NCI-H510A treated with DMSO at 0.1 percent for 48 hours (cell line): ENCODE measurements around the gene AGPS.
"Not testable (repeated sequence)": the region's sequence is repeated elsewhere in the genome, so short reads cannot be mapped to it uniquely, and the experiment has no call there.

Experiments used
- DNase-seq: peaks from one replicate; lab custom pipeline; 2025; lab: John Stamatoyannopoulos, UW

AGPS gene

DNA sequence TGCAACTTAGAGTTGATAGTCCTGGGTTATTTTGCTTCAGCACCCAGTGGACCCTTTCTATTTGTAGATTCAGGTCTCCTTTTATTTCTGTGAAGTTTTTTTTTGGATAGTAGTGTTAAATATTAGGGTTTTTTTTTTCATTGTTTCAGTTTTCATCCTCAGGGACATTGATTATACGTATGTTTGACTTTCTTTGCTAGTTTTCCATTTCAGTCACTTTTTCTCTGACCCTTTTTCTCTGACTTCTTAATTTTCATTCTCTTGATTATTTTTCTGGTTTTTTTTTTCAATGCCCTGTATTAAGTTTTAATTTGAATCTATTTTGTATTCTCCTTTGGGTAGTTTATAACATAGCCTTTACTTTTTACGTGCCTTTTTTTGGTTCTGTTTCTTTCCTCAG is 79.4 kb downstream of the AGPS start:
- no peak for DNase-seq

DNA sequence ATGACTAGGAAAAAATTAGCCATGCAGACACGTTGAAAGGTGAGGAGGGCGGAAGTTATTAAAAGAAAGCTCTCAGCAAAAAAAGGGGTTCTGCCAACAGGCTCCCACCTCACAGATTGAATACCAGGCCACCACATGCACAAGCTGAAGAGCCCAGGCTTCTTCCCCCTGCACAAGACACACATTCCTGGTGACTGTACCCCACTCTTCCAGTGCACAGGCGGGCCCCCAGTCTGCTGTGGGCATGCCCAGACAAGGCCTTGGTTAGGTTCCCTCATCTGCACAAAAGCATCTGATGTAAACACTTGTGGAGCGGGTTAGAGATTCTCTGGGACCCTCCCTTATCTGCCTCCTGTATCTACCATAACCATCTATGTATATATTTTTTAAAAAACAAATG is 81.7 kb downstream of the AGPS start:
- DNase-seq, result no peak

DNA sequence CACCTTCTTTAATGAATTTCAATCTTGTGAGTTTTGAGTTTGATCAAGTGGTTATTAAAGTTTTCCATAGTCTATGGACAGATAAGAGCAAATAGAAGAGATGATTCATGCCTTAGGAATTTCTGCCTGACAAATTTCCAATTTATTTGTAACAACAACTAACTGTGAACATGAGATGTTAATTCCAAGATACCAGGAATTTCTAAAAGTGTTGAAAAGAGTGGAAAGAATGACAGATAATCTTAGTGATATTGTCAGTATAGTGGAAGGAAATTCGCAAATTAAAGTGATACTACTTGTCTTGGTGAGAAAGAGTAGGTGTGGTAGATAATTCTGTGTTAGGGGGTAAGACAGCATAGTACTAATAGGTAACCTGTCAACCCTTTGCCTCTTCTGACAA is 82.4 kb downstream of the AGPS start:
- DNase-seq, result no peak

DNA sequence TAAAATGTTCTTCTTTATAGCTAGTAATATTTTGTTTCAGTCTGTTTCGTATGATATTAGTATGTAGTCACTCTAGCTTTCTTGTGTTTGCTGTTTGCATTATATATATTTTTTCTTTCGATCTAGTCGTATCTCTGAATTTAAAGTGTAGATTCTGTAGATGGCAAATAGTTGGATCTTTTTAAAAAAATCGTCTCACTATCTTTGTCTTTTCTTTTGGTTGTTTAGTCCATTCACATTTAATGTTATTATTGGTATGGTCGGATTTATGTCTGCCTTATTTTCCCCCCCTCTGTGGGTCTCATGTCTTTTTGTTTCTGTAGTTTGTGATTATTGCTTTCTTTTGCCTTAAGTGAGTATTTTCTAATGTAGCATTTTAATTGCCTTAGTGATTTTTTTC is 84.3 kb downstream of the AGPS start:
- DNase-seq, result no peak

DNA sequence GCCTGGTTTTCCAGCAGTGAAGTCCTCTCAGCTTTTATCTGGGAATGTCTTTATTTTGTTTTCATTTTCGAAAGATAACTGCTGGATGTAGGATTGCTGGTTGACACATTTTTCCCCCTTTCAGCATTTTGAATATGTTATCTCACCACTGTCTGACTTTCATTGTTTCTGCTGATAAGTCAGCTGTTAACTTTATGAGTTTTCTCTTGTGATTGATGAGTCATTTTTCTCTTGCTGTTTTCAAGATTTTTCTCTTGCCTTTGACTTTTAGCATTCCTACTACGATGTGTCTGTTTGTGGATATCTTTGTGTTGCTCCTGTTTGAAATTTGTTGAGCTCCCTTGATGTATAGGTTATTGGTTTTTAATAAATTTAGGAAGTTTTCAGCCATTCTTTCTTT is 85.5 kb downstream of the AGPS start:
- no peak for DNase-seq

DNA sequence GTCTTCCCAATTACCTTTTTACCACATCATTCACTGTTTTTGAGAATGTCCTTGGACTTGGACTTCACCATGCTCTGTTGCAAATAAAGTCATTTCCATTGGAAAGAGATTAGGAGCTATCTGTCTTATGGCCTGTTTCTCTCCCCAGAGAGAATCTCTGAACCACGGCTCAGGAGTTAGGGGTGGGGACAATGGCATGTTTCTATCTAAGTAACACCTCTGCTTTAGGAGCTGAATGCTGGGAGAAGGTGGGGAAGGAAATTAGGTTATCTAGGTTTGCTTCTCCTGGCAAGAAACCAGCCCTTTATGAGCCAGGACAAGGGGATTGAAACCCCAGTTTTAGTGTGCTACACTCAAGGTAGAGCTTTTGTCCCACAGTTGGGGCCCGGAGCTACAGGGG is 86.3 kb downstream of the AGPS start:
- DNase-seq, result no peak

DNA sequence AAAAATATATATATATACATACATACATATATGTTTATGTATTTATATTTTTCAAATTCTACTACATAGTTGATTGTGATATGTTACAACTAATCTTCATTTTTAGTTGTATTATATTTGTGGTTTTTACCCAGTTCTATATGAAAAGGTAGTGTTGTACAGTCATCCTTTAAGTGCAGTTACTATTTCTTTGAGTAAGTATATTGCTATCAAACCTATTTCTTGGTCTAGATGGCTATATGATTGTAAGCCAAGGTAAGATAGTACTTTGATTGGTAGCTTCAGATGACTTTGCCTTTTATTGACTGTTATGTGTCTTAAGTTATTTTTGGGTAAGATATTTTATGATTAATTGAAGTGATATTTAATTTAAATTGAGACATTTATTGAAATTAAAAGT is 89.6 kb downstream of the AGPS start:
- DNase-seq, result no peak

DNA sequence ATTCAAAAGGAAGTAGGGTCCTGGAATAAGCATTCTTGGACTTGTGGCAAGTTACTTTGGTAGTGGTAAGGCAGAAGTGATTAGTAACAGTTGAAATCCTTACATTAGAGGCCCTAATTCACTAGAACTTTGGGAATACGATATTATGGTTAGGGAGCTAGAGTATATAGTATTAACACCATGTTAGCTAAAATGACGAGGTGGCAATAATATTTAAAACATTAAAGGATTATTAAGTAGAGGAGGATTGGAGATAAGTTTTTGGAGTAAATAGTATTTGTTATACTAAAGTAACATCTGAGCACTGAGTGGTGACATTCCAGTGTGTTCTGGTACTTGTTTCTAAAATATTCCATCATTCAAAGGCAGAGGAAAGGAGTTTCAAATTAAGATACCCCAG is 91.0 kb downstream of the AGPS start:
- DNase-seq, result no peak

DNA sequence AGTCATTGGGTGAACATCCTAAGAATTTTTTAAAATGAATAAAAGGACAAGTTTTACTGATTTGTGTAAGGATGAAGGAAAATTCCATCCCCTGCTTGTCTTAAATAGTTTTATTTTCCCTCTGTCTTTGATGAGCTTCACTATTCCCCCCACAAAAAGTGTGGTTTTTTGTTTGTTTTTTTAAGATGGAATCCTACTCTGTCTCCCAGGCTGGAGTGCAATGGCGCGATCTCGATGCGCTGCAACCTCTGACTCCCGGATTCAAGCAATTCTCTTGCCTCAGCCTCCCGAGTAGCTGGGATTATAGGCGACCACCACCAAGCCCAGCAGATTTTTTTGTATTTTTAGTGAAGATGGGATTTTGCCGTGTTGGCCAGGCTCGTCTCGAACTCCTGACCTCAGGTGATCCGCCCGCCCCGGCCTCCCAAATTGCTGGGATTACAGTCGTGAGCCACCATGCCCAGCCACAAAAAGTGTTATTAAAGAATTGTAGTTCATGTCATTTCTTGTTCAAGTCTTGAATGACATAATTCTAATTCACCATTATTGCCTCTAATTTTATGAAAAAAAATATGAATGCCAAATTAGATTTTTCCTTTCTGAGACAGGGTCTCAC is 91.7 kb downstream of the AGPS start:
- no peak for DNase-seq

DNA sequence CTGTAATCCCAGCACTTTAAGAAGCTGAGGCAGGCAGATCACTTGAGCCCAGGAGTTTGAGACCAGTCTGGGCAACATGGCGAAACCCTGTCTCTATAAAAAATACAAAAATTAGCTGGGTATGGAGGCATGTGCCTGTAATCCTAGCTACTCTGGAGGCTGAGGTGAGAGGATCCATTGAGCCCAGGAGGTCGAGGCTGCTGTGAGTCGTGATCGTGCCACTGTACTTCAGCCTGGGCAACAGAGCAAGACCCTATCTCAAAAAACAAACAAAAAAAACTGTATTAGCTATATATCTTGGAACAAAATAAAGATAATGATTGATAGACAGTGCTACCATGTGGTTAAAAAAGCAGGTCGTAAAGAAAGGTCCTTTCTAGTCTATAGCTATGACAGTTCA is 93.1 kb downstream of the AGPS start:
- not testable (repeated sequence) for DNase-seq

DNA sequence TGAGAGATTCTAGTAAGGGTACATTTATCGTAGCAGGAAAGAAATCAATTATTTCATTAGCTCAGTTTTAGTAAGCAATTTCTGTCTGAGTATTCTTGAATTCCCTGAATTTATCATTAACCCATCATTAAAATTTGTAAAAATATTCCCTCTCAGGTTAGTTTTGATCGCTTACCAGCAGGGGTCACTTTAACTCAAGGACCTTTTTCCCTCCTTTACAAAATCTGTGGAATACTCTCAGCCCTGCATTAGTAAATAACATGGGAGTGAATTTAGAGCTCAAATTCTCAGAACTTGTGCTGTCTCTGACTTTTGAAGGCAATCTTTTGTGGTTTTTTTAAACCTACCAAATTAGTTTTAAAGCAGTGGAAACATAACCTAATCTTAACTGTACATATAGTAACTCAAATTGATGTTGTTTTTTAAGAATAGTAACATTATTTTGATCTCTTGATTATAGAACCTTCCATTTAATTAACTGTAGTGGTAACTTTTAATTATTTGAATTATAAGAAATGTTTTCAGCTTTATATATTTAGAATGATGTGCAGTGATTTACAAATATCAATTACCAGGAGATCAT is 97.2 kb downstream of the AGPS start:
- DNase-seq, result peak; percentile 24

DNA sequence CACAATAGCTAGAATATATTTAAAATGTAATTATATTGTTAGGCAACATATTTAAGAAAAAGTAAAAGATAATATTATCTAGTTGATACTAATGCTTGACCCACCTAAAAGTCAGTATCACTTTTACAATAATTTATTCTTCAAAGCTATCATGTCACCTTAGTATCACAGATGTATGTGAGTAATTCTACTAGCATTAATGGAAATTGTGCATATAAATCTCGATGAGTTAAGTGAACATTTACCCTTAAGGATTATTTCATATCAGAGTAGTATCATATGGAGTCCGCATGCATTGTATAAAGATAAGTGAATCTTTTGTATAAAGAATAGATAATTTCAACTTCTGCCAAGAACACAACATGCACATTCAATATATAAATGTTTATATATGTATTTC is 103.4 kb downstream of the AGPS start:
- no peak for DNase-seq

DNA sequence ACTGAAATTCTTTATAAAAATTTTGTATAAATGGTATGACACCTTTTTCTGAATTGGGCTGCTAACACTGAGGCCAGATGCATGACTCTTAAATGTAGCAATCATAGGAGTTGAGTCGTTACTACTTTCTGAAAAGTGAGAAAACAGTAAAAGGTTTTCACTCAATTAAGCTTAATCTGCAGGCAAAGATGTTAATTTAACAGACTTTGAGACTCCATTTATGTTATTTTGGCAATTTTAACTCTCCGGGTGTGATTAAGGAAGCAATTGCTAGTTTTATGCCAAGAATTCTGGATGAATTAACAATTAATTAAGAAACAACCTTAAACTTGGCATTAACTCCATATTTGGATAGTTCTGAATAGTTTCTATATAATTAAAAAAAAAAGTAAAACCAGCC is 104.3 kb downstream of the AGPS start:
- DNase-seq, result no peak

DNA sequence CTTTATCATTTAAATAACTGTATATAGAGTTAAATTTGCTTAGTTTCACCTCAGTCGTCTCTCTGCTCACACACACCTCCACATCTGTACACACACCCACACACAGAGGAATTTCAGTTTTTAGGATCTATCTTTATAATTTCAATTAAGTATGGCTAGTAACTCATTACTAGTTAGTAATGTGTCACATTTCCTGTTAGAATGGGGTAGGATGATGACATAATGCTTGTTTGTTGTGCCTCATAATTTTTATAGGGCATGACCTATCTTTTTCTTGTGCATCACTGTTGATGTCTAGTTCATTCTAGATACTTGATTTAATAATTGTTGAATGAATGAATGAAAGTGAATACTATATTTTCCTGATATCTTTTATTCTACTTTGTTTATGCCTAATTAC is 108.6 kb downstream of the AGPS start:
- no peak for DNase-seq

DNA sequence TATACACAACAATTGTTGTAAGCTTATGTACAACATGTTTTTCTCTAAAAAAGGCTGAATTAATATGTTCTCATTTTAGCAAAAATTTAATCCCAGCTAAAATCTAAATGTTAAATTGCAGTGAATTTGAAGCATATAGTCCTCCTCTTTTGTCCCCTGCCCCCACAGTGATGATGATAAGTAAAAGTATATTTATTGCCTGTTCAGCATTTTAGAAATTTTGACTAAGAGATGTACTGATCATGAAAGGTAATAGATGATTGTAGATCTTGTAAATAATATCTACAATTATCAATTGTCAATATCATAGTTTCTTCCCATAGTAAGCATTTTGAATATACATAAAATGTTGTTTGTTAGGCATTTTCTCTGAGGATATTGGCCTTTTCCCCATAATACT is 113.9 kb downstream of the AGPS start:
- DNase-seq, result no peak

DNA sequence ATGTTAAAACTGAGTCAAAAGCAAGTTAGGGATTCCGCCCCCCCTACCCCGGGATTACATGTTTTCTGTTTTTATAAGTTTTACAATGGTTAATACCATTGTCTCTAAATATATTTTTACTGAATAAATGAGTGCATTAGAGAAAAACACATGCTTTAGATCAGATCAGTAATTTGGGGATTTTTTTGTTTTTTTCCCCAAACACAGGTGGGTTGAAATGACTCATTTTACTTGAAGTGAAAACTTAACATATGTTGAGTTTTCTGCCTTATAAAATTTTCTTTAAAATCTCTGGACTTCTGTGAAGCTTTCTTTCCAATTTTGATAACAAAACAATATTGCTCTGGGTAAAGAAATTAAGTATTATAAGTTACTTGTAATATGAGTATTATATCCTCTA is 114.4 kb downstream of the AGPS start:
- DNase-seq, result no peak

DNA sequence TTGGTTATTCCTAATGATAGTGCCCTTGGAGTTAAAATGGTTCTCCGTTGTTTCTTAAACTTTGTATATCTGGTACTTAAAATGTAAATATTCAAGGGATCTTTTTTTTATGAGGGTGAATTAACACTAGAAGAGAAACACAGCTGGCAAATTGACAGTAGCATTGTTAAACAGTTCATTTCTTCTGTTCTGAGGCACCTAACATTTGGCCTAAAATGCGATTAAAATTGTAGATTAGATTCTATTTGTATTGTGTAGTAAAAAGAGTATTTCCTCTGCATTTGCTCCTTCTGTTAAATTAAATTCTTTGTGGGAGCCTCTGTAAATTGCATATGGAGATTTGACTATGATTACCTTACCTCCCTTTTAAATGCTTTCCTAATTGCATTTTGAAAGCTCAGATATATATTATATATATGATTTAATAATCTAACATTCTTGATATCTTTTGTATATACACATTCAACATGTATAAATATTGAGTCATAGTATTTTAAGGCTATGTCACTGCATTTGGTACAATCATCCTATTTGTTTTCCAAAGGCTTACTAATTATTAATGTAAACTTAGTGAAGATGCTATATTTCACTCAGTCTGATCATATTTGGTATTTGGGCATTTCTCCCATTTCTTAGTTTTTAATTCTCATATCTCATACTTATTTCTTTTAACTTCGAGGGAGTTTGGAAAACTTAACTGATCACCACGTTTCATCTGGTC is 124.4 kb downstream of the AGPS start:
- DNase-seq, result no peak

DNA sequence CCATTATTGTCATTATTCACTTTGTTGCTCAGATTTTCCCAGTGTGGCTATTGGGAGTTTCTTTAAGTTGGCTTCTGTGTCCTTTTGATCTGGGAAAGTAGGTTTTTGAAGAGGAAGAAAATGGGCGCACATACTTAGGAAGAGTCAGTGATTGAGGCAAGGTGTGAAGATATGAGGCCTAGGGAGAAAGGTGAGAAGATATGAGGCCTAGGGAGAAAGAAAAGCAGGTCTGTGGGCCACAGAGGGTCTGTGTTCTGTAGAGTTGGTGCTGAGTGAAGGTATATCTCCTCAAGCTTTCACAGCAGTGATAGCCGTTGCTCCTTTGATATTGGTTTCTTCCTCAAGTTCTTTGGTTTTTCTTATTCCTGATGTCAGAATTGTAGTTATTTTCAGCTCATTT is 126.2 kb downstream of the AGPS start:
- no peak for DNase-seq

DNA sequence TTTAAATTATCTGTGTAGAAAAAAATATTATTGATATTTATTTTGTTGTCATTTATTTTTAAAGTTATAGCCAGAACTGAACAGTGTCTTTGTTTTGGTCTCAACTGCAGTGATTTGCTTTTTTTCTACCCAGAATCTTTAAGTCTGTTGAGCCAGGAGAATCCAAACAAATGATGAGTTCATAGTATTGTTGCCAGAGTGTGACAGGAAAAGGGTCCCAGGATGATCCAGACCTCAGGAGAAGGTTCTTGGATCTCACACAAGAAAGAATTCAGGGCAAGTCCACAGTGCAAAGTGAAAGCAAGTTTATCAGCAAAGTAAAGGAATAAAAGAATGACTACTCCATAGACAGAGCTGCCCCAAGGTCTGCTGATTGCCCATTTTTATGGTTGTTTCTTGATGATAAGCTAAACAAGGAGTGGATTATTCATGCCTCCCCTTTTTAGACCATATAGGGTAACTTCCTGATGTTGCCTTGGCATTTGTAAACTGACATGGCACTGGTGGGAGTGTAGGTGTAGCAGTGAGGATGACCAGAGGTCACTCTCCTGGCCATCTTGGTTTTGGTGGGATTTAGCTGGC is 127.1 kb downstream of the AGPS start:
- DNase-seq, result no peak

DNA sequence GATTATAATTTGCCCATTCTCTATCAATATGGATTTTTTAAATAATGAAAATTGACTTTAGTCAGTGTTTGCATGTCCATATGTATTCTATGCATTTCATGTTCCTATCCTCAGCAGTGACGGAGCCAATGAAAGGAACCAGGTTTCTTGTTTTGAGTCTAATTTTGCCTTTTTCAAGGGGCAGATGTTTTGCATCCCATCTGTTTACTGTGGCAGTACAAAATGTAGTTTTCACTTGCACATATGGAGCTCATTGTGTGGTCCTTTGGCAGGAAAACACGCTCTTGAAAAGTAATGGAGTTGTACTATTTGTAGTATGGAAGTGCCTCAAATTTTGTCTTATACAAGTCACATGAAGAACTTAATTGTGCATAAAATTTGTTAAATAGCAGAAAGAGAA is 127.8 kb downstream of the AGPS start:
- DNase-seq, result no peak

DNA sequence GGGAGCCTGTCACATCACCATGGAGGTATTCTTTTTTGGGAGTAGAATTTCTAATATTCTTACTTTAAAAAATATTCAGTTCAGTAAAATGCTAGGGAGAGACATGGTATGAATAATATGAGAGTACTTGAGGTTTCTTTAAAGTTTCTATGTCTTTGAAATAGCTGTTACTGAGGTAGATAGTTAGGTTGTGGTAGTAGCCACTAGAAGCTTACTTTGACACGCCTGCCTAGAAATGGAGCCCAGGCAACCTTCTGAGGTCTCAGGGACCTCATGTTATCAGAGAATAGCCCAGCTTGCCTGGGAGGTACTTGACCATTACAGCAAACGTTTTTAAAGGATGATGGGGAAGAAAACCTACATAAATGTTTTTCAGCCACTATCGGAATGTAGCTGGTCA is 131.2 kb downstream of the AGPS start:
- no peak for DNase-seq

DNA sequence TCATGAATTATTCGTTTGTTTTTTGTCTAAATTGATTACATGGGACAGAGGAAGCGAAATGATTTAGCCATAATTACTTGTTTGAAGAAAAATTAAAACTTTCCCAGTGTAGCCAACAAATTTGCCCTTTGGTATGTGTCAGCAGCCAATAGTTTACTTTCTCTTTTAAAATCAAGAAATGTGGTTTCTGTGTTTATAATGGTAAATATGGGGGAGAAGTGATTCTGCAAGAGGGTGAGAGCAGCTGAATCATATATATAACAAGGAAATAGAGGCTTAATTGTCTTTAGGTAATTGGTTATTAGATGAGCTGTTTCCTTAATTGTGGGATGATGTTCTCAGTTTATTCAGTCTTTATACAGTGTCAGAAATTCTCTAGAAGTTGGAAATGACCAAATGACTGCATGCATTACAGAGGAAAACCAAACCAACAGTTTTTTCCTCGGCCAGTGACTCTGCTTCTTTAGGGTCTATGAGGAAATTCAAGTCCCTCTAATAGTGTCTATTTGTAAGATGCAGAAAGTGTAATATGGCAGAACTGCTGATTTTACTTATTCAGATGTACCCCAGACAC is 132.9 kb downstream of the AGPS start:
- no peak for DNase-seq

DNA sequence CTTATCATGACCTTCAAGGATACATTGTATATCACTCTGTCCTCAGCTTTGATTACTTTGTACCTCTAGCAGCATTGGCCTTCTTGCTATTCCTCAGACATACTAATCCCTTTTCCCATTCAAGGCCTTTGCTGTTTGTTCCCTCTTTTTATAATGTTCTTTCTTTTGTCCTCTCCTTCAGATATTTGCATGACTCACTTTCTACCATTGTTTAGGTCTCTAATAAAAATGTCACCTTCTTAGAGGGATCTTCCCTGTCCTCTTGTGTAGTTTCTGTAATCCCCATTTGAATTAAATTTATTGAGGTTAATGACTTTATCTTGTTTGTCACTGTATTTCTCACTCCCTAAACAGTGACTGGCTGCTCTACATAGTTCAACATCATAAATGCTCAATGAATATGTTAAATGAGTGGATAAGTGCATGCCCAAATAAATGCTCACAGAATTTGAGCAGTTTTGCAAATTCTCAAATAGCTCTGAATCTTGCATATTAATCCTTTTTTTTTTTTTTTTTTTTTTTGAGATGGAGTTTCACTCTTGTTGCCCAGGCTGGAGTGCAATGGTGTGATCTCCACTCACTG is 135.9 kb downstream of the AGPS start:
- DNase-seq, result no peak
